ENCODE data around the gene UCHL1.

- no peak for TF ChIP-seq CTCF (IDR thresholded peaks at IDR 0.05; ENCODE audit: low read length)
- no peak for TF ChIP-seq EZH2phosphoT487 (IDR thresholded peaks at IDR 0.05; ENCODE audit: low read length)
These were observed 13.0 kb downstream of the UCHL1 start for GRCh38 chr4:41269682-41270081.
